CD8-positive, alpha-beta memory T cell (primary cell): Measurements from ENCODE around the gene SRI. TPM values are rescaled to one million over a fixed set of nuclear protein-coding genes. Genes with fewer than 3 reads are reported as not detected.

Experiments
- CTCF ChIA-PET: fragments of 350-600 bp; sonication (Branson Sonifier 250); formaldehyde crosslinking; loops from one replicate; lab custom pipeline; 2021; ENCODE audit warnings: antibody characterized with exemption; lab: Charles Lee
- POLR2A ChIA-PET: fragments of 350-600 bp; sonication (Branson Sonifier 250); formaldehyde crosslinking; loops from one replicate; lab custom pipeline; 2021; ENCODE audit warnings: antibody characterized with exemption; lab: Charles Lee
- DNase-seq, 5 donors: peaks; one replicate each; pipeline versions ENCODE4 v3.0.0 to v3.0.0-alpha.2; 2020 to 2022; ENCODE audit warnings: mixed read lengths in 1 of 5
- H3K27ac ChIP-seq: one replicate; pipeline ENCODE4 v1.7.0; 2013; ENCODE audit warnings: low read depth, mild to moderate bottlenecking, low read length, moderate library complexity
- H3K27me3 ChIP-seq: 2 replicates; pipeline ENCODE4 v1.7.0; 2013; ENCODE audit warnings: low read length, mild to moderate bottlenecking; ENCODE audit not compliant: insufficient read depth, poor library complexity, severe bottlenecking
- H3K36me3 ChIP-seq: 2 replicates; pipeline ENCODE4 v1.7.0; 2013; ENCODE audit warnings: mild to moderate bottlenecking, low read length, moderate library complexity; ENCODE audit not compliant: insufficient read depth
- H3K4me1 ChIP-seq: 2 replicates; pipeline ENCODE4 v1.7.0; 2013; ENCODE audit warnings: mild to moderate bottlenecking, low read length, moderate library complexity; ENCODE audit not compliant: insufficient read depth
- H3K4me3 ChIP-seq: 2 replicates; pipeline ENCODE4 v1.7.0; 2013; ENCODE audit warnings: mild to moderate bottlenecking, low read length
- H3K9me3 ChIP-seq: 2 replicates; pipeline ENCODE4 v1.7.0; 2013; ENCODE audit warnings: mild to moderate bottlenecking, low read length
- H3K27ac Mint-ChIP-seq, 8 donors: one replicate each; pipeline ENCODE4 v1.8.0; 2020 to 2021; ENCODE audit warnings: mixed read lengths in 8 of 8, mild to moderate bottlenecking in 6 of 8, inconsistent platforms in 3 of 8, moderate library complexity in 3 of 8
- H3K27me3 Mint-ChIP-seq, 2 donors: one replicate each; pipeline ENCODE4 v1.8.0; 2020 to 2021; ENCODE audit warnings: mixed read lengths in 2 of 2, mild to moderate bottlenecking in 1 of 2, moderate library complexity in 1 of 2
- H3K36me3 Mint-ChIP-seq, 3 donors: one replicate each; pipeline ENCODE4 v1.8.0; 2020 to 2021; ENCODE audit warnings: mixed read lengths in 3 of 3, inconsistent platforms in 1 of 3, mild to moderate bottlenecking in 1 of 3
- H3K4me1 Mint-ChIP-seq, 3 donors: one replicate each; pipeline ENCODE4 v1.8.0; 2020 to 2021; ENCODE audit warnings: mixed read lengths in 3 of 3, inconsistent platforms in 1 of 3, mild to moderate bottlenecking in 1 of 3
- H3K4me3 Mint-ChIP-seq, 7 donors: one replicate each; pipeline ENCODE4 v1.8.0; 2020 to 2021; ENCODE audit warnings: mixed read lengths in 7 of 7, mild to moderate bottlenecking in 6 of 7, moderate library complexity in 4 of 7, inconsistent platforms in 2 of 7
- H3K9me3 Mint-ChIP-seq, 5 donors: one replicate each; pipeline ENCODE4 v1.8.0; 2020 to 2022; ENCODE audit warnings: mixed read lengths in 5 of 5, mild to moderate bottlenecking in 3 of 5, moderate library complexity in 2 of 5, inconsistent platforms in 1 of 5
- polyA plus RNA-seq: library from polyadenylated mRNA; unstranded; fragments of 300-500 nt; fragmentation: Illumina TruSeq; gene quantifications from one replicate; pipeline ENCODE4 v1.2.3, GENCODE V29; 2021
- total RNA-seq, 2 experiments: library from RNA; stranded (reverse); gene quantifications; one replicate each; pipeline ENCODE4 v1.2.3, GENCODE V29; 2021

Gene SRI
- total and polyA plus RNA-seq, 3 experiments from 2014 or later = 242 to 278 (median 255) TPM

DNA sequence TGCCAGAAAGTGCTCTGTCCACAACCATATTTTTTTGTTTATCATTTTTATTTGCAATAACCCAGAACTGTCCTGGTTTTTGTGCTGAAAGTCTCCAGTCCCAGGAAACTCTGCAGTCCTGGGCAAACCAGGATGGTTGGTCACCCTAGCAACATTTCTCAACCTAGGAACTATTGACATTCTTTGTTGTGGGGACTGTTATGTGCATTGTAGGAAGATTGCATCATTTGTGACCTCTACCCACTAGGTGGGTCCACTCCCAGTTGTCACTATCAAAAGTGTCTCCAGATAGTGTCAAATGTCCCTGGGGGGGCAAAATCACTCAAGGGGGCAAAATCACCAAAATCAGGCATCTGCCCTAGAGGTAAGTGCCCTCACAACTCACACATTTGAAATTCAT lies 14.0 kb upstream of the SRI start:
- CTCF ChIA-PET = no interaction called here
- H3K27ac Mint-ChIP-seq = no peak overlapping the region

DNA sequence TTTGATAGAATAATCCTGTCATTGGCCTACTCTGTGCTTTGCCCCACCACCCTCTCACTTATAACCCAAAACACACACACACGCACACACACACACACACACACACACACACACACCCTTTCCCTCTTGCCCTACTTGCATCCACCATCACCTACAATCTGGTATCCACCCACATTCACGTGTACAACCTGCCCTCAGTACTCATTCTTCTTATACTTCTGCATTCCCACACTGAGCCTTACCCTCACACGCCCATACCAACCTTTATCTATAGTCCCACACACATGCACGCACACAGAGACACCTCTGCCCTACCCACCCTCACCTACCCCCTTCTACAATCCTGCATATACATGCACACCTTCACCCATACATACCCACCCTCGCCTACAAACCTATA lies 10.8 kb upstream of the SRI start:
- Mint-ChIP-seq H3K27ac (no peak overlapping the region), H3K36me3 (peaks cover 0 to 14% (median 0%) of the 10 kb centered on the region in 3 donors), H3K27me3 (peaks cover 6 to 32% of the 10 kb centered on the region in 2 donors), H3K9me3 (peaks cover 0 to 14% (median 10%) of the 10 kb centered on the region in 5 donors), H3K4me1 (no peaks in the 10 kb centered on the region), H3K4me3 (no peak overlapping the region)
- no peak overlapping the region for H3K27ac ChIP-seq
- no peaks in the 10 kb centered on the region for H3K4me1 ChIP-seq
- H3K9me3 ChIP-seq = no peaks in the 10 kb centered on the region
- H3K36me3 ChIP-seq = no peaks in the 10 kb centered on the region
- DNase-seq = no peak
- ChIA-PET POLR2A (no interaction called here), CTCF (no interaction called here)
- H3K4me3 ChIP-seq = no peak overlapping the region
- H3K27me3 ChIP-seq = no peaks in the 10 kb centered on the region

More for the DNA sequence above, 14.0 kb upstream of the SRI start:
- H3K27me3 ChIP-seq = no peaks in the 10 kb centered on the region
- H3K4me1 ChIP-seq = no peaks in the 10 kb centered on the region
- no peaks in the 10 kb centered on the region for H3K36me3 ChIP-seq
- Mint-ChIP-seq H3K36me3 (peaks cover 0 to 3% (median 0%) of the 10 kb centered on the region in 3 donors), H3K9me3 (peaks cover 0 to 4% (median 3%) of the 10 kb centered on the region in 5 donors), H3K27me3 (peaks cover 0 to 33% of the 10 kb centered on the region in 2 donors), H3K4me3 (no peak overlapping the region), H3K4me1 (no peaks in the 10 kb centered on the region)
- POLR2A ChIA-PET = no interaction called here
- no peaks in the 10 kb centered on the region for H3K9me3 ChIP-seq
- no peak overlapping the region for H3K4me3 ChIP-seq
- H3K27ac ChIP-seq = no peak overlapping the region
- DNase-seq = no peak

- Histone ChIP-seq H3K27ac (no peak overlapping the region), H3K36me3 (no peaks in the 10 kb centered on the region), H3K9me3 (no peaks in the 10 kb centered on the region), H3K27me3 (no peaks in the 10 kb centered on the region), H3K4me3 (no peak overlapping the region), H3K4me1 (no peaks in the 10 kb centered on the region)
- CTCF ChIA-PET = interaction anchor here (0.6 to 1.6 kb wide), 2 partner anchors 11 to 46 kb away, joined by 4 read pairs; no protein-coding TSS in a partner anchor
- Mint-ChIP-seq H3K4me1 (no peaks in the 10 kb centered on the region), H3K27ac (no peak overlapping the region), H3K4me3 (no peak overlapping the region), H3K36me3 (peaks cover 0 to 14% (median 0%) of the 10 kb centered on the region in 3 donors), H3K27me3 (peaks cover 6 to 30% of the 10 kb centered on the region in 2 donors), H3K9me3 (peaks cover 0 to 14% (median 10%) of the 10 kb centered on the region in 5 donors)
- POLR2A ChIA-PET = no interaction called here
- DNase-seq = no peak
Measured at GRCh38 chr7:88229302-88229995, 9.6 kb upstream of the SRI start.

DNA sequence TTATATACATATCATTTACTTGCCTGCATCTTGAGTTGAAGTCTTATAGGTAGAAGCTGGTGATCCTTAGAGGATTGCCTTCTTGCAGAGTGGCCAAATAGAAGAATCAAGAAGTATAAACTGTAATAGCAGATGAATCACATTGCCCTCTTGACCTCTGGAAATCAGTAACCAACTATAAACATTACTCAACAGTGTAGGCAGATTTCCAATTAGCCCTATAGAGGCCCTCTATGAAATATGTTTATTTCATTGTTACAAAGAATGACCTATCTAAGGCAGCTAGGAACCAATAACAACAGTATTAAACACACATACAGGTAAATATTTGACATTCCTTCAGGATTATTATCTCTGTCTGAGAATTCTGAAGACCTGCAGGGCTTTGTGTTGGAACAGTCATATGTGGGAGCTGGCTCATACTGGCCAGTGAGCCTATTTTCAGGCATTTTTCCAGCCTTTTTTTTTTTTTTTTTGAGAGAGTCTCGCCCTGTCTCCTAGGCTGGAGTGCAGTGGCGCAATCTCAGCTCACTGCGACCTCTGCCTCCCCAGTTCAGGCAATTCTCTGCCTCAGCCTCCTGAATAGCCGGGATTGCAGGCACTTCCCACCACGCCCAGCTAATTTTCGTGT lies 7.2 kb upstream of the SRI start:
- H3K9me3 ChIP-seq = no peaks in the 10 kb centered on the region
- H3K36me3 ChIP-seq = no peaks in the 10 kb centered on the region
- H3K9me3 Mint-ChIP-seq = peaks cover 0 to 14% (median 10%) of the 10 kb centered on the region in 5 donors
- ChIA-PET POLR2A (no interaction called here), CTCF (interaction anchor here (0.7 to 1.6 kb wide), 2 partner anchors 11 to 17 kb away, joined by 3 read pairs; no protein-coding TSS in a partner anchor)
- no peak overlapping the region for H3K4me3 ChIP-seq
- H3K27ac Mint-ChIP-seq = no peak overlapping the region
- H3K36me3 Mint-ChIP-seq = peaks cover 0 to 14% (median 0%) of the 10 kb centered on the region in 3 donors
- peaks cover 6 to 30% of the 10 kb centered on the region in 2 donors for H3K27me3 Mint-ChIP-seq
- no peaks in the 10 kb centered on the region for H3K27me3 ChIP-seq
- no peaks in the 10 kb centered on the region for H3K4me1 ChIP-seq
- H3K4me3 Mint-ChIP-seq = no peak overlapping the region
- no peak for DNase-seq
- H3K4me1 Mint-ChIP-seq = no peaks in the 10 kb centered on the region
- no peak overlapping the region for H3K27ac ChIP-seq

GRCh38 chr7:88226201-88226600 lies 6.4 kb upstream of the SRI start:
- Mint-ChIP-seq H3K9me3 (peaks cover 0 to 14% (median 10%) of the 10 kb centered on the region in 5 donors), H3K27ac (no peak overlapping the region), H3K4me3 (no peak overlapping the region), H3K4me1 (peaks cover under 1 to 2% (median 1%) of the 10 kb centered on the region in 3 donors), H3K36me3 (peaks cover 0 to 14% (median 0%) of the 10 kb centered on the region in 3 donors), H3K27me3 (peaks cover 6 to 24% of the 10 kb centered on the region in 2 donors)
- Histone ChIP-seq H3K36me3 (no peaks in the 10 kb centered on the region), H3K27me3 (no peaks in the 10 kb centered on the region), H3K4me1 (peaks cover 1% of the 10 kb centered on the region), H3K9me3 (no peaks in the 10 kb centered on the region), H3K4me3 (no peak overlapping the region), H3K27ac (no peak overlapping the region)
- no peak for DNase-seq
- ChIA-PET CTCF (interaction anchor here (1.6 kb wide), 1 partner anchor 10 kb away, joined by 3 read pairs; no protein-coding TSS in a partner anchor), POLR2A (no interaction called here)

GRCh38 chr7:88224601-88225275 lies 4.9 kb upstream of the SRI start:
- Histone ChIP-seq H3K4me1 (peaks cover 10% of the 10 kb centered on the region), H3K36me3 (no peaks in the 10 kb centered on the region), H3K9me3 (no peaks in the 10 kb centered on the region), H3K27ac (no peak overlapping the region), H3K4me3 (no peak overlapping the region), H3K27me3 (no peaks in the 10 kb centered on the region)
- Mint-ChIP-seq H3K27ac (no peak overlapping the region), H3K4me3 (no peak overlapping the region), H3K9me3 (peaks cover 0 to 14% (median 10%) of the 10 kb centered on the region in 5 donors), H3K36me3 (peaks cover 0 to 14% (median 4%) of the 10 kb centered on the region in 3 donors), H3K4me1 (peaks cover 10 to 14% (median 13%) of the 10 kb centered on the region in 3 donors), H3K27me3 (peaks cover 6 to 17% of the 10 kb centered on the region in 2 donors)
- ChIA-PET CTCF (interaction anchor here (0.8 kb wide), 1 partner anchor 18 kb away, joined by 3 read pairs; no protein-coding TSS in a partner anchor), POLR2A (no interaction called here)
- no peak for DNase-seq

GRCh38 chr7:88223265-88223664 lies 3.4 kb upstream of the SRI start:
- H3K9me3 ChIP-seq = no peaks in the 10 kb centered on the region
- H3K36me3 ChIP-seq = no peaks in the 10 kb centered on the region
- no peak for DNase-seq
- H3K27me3 ChIP-seq = no peaks in the 10 kb centered on the region
- H3K27ac Mint-ChIP-seq = peak overlapping the region in 1 of 8 donors; percentile 31
- CTCF ChIA-PET = no interaction called here
- peaks cover 4 to 5% of the 10 kb centered on the region in 2 donors for H3K27me3 Mint-ChIP-seq
- H3K4me3 Mint-ChIP-seq = no peak overlapping the region
- POLR2A ChIA-PET = no interaction called here
- H3K9me3 Mint-ChIP-seq = peaks cover 0 to 5% (median 1%) of the 10 kb centered on the region in 5 donors
- H3K4me1 ChIP-seq = peaks cover 17% of the 10 kb centered on the region
- no peak overlapping the region for H3K4me3 ChIP-seq
- H3K4me1 Mint-ChIP-seq = peaks cover 14 to 23% (median 21%) of the 10 kb centered on the region in 3 donors
- peaks cover 0 to 9% (median 5%) of the 10 kb centered on the region in 3 donors for H3K36me3 Mint-ChIP-seq
- H3K27ac ChIP-seq = no peak overlapping the region
